Measurements from ENCODE around the gene APELA.
"Not testable (repeated sequence)": the region's sequence is repeated elsewhere in the genome, so short reads cannot be mapped to it uniquely, and the experiment has no call there.

Gene APELA

DNA sequence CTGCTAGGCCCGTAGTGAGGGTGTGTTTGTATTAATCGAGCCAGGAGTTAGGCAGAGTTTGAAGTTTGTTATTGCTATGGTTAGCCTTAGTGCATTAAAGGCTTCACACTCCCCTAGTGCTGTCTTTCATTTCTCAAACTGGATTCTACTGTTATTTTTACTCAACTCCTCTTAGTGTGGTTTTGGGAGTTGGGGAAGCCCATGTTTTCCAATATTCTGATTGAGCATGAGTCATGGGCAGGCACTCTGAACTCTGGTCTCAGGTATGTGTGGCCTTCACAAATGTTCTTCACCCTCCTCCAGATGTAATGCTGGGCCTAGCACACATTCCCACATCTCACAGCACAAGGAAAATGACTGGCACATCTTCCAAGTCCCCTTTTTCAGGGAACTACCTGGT lies 50.1 kb downstream of the APELA start:
- not testable (repeated sequence) for H3K9me3 ChIP-seq (ENCODE audit: control insufficient read depth, insufficient read depth, low read length); H3K9ac ChIP-seq (ENCODE audit: low read depth, low read length); H3K27me3 ChIP-seq (ENCODE audit: control insufficient read depth, insufficient read depth, low read length); H3K4me1 ChIP-seq (ENCODE audit: control insufficient read depth, insufficient read depth, low read length); H3K4me3 ChIP-seq (ENCODE audit: low read depth, low read length); H3K36me3 ChIP-seq (ENCODE audit: control insufficient read depth, insufficient read depth, low read length)

DNA sequence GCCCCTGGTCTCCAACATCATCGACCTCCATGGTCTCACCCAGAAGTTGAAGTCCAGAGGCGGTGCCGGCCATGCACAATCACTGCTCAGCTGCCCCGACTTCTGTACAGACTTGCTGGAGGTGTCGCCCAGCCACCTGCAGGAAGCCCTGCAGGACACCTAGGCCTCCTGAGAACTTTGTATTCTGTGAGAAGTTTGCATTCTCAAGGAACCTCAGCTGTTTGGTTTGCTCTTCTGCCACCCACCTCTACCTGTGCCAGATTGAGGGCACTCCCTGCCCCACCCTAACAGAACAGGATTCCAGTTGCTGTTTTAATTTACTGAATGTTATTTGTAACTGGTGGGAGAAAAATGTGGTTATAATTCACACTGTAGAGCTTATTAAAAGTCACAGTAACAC lies 53.7 kb downstream of the APELA start:
- Histone ChIP-seq H3K9me3 (ENCODE audit: control insufficient read depth, insufficient read depth, low read length) (no peaks in the 10 kb centered on the region), H3K36me3 (ENCODE audit: control insufficient read depth, insufficient read depth, low read length) (no peaks in the 10 kb centered on the region), H3K4me3 (ENCODE audit: low read depth, low read length) (no peak overlapping the region), H3K4me1 (ENCODE audit: control insufficient read depth, insufficient read depth, low read length) (no peaks in the 10 kb centered on the region), H3K27me3 (ENCODE audit: control insufficient read depth, insufficient read depth, low read length) (no peaks in the 10 kb centered on the region), H3K9ac (ENCODE audit: low read depth, low read length) (no peak overlapping the region)

DNA sequence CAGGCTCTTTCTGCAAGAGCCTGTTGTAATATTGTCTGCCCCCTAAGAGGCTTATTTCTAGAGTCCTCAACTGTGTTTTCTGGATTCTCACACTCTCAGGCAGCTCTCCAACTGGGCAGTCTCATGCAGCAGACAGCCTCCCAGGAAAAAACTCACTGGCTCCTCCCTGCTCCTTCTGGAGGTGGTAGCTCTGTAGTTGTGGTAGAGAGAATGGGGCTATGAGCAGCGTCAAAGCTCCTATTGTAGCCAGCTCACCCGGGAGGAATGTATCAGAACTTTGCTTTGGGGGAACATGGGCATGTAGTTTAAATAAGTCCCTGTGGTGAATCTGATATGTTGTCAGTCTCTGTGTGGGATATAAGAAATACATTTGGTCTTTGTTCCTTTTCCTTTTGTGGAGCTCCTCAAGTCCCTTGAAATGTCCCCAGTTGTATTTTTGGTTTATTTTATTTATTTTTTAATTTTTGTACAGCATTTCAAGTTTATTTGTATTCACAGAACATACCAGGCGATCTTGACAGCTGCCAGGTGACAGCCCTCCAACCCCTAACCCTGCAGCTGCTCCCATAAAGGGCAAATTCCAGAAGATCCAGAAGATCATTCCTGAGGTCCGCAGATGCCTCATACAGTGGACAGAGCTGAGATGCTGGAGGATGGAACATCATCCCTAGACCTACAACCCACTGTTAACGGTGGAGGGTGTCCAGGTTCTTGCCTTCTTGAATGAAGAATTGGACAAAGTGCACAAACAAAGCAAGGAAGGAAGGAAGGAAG lies 54.8 kb downstream of the APELA start:
- H3K9me3 ChIP-seq (ENCODE audit: control insufficient read depth, insufficient read depth, low read length), result no peaks in the 10 kb centered on the region
- no peaks in the 10 kb centered on the region for H3K27me3 ChIP-seq (ENCODE audit: control insufficient read depth, insufficient read depth, low read length)
- H3K4me3 ChIP-seq (ENCODE audit: low read depth, low read length), result no peak overlapping the region
- H3K9ac ChIP-seq (ENCODE audit: low read depth, low read length), result no peak overlapping the region
- H3K4me1 ChIP-seq (ENCODE audit: control insufficient read depth, insufficient read depth, low read length), result peaks cover 3% of the 10 kb centered on the region
- H3K36me3 ChIP-seq (ENCODE audit: control insufficient read depth, insufficient read depth, low read length), result no peaks in the 10 kb centered on the region

DNA sequence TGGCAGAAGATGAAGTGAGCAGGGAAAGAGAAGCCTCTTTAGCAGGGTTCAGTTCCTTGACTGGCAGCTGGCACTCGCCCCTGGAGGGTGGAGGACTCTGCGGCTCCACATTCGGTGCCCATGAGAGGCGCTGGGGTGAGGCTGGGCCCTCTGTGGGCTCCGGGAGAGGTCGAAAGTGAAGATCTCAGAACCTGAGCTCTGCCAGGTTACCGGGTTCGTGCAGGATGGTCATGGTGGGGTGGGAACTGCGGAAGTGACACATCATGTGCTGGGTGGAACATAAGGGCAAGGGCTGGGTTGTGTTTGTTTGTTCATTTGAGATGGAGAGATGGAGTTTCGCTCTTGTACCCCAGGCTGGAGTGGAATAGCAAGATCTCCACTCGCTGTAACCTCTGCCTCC lies 56.3 kb downstream of the APELA start:
- Histone ChIP-seq H3K9me3 (ENCODE audit: control insufficient read depth, insufficient read depth, low read length) (no peaks in the 10 kb centered on the region), H3K27me3 (ENCODE audit: control insufficient read depth, insufficient read depth, low read length) (no peaks in the 10 kb centered on the region), H3K4me1 (ENCODE audit: control insufficient read depth, insufficient read depth, low read length) (peaks cover 10% of the 10 kb centered on the region), H3K9ac (ENCODE audit: low read depth, low read length) (no peak overlapping the region), H3K4me3 (ENCODE audit: low read depth, low read length) (no peak overlapping the region), H3K36me3 (ENCODE audit: control insufficient read depth, insufficient read depth, low read length) (no peaks in the 10 kb centered on the region)

DNA sequence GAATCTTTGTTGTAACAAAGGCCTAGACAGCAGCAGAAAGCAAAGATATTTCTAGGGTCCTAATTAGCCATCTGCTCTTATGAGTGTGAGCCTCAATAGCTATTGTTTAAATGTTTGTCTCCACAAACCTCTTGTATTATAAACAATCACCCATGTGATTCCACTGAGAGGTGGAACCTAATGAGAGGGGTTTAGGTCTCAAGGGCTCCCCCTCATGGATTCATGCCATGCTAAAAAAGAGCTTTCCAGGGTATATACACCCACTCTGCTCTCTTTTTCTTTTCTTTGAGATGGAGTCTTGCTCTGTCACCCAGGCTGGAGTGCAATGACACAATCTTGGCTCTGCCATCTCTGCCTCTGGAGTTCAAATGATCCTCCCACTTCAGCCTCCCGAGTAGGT lies 58.4 kb downstream of the APELA start:
- Histone ChIP-seq H3K9ac (ENCODE audit: low read depth, low read length) (no peak overlapping the region), H3K27me3 (ENCODE audit: control insufficient read depth, insufficient read depth, low read length) (no peaks in the 10 kb centered on the region), H3K36me3 (ENCODE audit: control insufficient read depth, insufficient read depth, low read length) (no peaks in the 10 kb centered on the region), H3K4me1 (ENCODE audit: control insufficient read depth, insufficient read depth, low read length) (peaks cover 10% of the 10 kb centered on the region), H3K4me3 (ENCODE audit: low read depth, low read length) (no peak overlapping the region), H3K9me3 (ENCODE audit: control insufficient read depth, insufficient read depth, low read length) (no peaks in the 10 kb centered on the region)

DNA sequence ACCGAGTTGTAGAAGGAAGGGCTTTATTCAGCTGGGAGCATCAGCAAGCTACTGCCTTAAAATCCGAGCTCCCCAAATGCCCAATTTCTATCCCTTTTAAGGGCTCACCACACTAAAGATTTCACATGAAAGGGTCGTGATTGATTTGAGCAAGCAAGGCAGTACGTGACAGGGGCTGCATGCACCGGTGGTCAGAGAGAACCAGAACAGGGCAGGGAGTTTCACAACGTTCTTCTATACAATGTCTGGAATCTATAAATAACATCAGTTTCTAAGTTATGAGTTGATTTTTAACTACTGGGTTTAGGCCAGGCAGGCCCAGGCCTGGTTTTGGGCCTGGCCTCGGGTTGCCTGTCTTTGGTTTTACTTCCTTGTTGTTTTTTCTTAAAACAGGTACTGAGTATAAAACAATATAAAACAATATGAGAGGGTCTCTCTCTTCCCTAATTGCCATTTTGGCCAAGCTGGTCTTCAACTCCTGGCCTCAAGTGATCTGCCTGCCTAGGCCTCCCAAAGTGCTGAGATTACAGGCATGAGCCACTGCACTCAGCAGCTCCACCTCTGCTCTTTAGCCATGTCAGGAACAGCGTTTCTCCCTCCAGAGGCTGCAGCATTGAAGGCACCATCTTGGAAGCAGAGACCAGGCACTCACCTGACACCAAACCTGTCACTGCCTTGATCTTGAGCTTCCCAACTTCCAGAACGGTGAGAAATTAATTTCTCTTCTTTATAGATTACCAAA lies 59.1 kb downstream of the APELA start:
- peaks cover 10% of the 10 kb centered on the region for H3K4me1 ChIP-seq (ENCODE audit: control insufficient read depth, insufficient read depth, low read length)
- H3K4me3 ChIP-seq (ENCODE audit: low read depth, low read length); H3K27me3 ChIP-seq (ENCODE audit: control insufficient read depth, insufficient read depth, low read length); H3K9me3 ChIP-seq (ENCODE audit: control insufficient read depth, insufficient read depth, low read length); H3K9ac ChIP-seq (ENCODE audit: low read depth, low read length); H3K36me3 ChIP-seq (ENCODE audit: control insufficient read depth, insufficient read depth, low read length): not testable (repeated sequence)

DNA sequence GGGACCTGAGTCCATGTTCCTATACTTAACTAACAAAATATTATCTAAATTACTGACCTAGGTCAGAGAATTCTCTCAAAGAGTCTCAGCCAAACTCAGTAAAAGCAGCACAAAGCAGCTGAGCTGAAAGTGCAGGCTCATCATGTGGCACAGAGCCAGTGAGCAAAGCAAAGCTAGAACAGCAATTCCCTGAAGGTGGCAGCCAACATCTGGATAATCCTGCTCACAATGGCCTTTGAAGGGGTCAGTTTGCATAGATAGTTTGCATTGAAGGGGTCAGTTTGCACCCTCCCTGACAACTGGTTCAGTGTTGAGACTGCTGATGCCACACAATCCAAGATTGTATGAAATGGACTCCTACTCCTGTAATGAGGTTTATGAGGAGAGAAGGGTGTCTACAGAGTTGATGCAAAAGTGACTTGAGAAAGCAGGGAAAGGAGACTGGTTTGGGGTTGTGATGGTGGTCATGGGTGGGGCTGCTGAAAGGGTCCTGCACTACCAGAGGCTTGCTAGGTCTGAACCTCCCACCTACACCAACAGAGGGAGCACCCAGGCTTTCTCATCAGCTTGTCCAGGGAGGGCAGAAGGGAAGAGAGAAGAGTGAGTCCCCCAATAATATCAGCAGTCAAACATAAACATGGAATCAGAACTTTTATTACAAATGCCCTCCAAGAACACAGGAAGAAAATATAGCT lies 60.7 kb downstream of the APELA start:
- Histone ChIP-seq H3K9ac (ENCODE audit: low read depth, low read length) (no peak overlapping the region), H3K9me3 (ENCODE audit: control insufficient read depth, insufficient read depth, low read length) (no peaks in the 10 kb centered on the region)

DNA sequence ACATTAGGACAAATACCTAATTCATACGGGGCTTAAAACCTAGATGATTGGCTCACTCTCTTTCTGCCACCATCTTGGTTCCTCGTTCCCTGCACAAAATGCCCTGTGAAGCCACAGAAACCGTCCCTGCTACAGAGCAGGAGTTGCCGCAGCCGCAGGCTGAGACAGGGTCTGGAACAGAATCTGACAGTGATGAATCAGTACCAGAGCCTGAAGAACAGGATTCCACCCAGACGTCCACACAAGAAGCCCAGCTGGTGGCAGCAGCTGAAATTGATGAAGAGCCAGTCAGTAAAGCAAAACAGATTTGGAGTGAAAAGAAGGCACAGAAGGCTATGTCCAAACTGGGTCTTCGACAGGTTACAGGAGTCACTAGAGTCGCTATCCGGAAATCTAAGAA lies 66.2 kb downstream of the APELA start:
- H3K4me1 ChIP-seq (ENCODE audit: control insufficient read depth, insufficient read depth, low read length), result no peaks in the 10 kb centered on the region
- H3K36me3 ChIP-seq (ENCODE audit: control insufficient read depth, insufficient read depth, low read length), result no peaks in the 10 kb centered on the region
- no peak overlapping the region for H3K4me3 ChIP-seq (ENCODE audit: low read depth, low read length)
- no peaks in the 10 kb centered on the region for H3K27me3 ChIP-seq (ENCODE audit: control insufficient read depth, insufficient read depth, low read length)
- no peaks in the 10 kb centered on the region for H3K9me3 ChIP-seq (ENCODE audit: control insufficient read depth, insufficient read depth, low read length)
- no peak overlapping the region for H3K9ac ChIP-seq (ENCODE audit: low read depth, low read length)

More for the DNA sequence above, 60.7 kb downstream of the APELA start:
- Histone ChIP-seq H3K4me3 (ENCODE audit: low read depth, low read length) (no peak overlapping the region), H3K4me1 (ENCODE audit: control insufficient read depth, insufficient read depth, low read length) (peaks cover 10% of the 10 kb centered on the region), H3K27me3 (ENCODE audit: control insufficient read depth, insufficient read depth, low read length) (no peaks in the 10 kb centered on the region), H3K36me3 (ENCODE audit: control insufficient read depth, insufficient read depth, low read length) (no peaks in the 10 kb centered on the region)

DNA sequence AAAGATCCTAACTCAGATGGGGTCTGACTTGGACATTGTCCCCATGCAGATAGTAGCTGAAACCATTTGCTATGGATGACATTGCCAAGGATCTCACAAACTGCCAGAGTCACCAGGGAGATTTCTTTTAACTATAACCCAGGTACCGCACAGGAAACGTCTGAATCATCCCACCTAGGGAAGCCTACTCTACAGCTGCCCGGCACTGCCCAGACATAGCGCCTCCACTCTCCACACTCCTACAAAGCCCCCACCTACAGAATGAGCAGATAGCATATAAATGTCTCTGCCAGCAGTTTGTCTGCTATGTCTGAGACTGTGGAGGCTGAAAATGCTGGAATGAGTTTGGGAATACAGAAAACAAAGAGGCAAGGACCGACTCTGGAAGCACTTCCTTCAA lies 68.2 kb downstream of the APELA start:
- H3K27me3 ChIP-seq (ENCODE audit: control insufficient read depth, insufficient read depth, low read length), result no peaks in the 10 kb centered on the region
- H3K4me3 ChIP-seq (ENCODE audit: low read depth, low read length), result no peak overlapping the region
- no peaks in the 10 kb centered on the region for H3K4me1 ChIP-seq (ENCODE audit: control insufficient read depth, insufficient read depth, low read length)
- H3K9ac ChIP-seq (ENCODE audit: low read depth, low read length), result no peak overlapping the region
- no peaks in the 10 kb centered on the region for H3K36me3 ChIP-seq (ENCODE audit: control insufficient read depth, insufficient read depth, low read length)
- H3K9me3 ChIP-seq (ENCODE audit: control insufficient read depth, insufficient read depth, low read length), result no peaks in the 10 kb centered on the region

DNA sequence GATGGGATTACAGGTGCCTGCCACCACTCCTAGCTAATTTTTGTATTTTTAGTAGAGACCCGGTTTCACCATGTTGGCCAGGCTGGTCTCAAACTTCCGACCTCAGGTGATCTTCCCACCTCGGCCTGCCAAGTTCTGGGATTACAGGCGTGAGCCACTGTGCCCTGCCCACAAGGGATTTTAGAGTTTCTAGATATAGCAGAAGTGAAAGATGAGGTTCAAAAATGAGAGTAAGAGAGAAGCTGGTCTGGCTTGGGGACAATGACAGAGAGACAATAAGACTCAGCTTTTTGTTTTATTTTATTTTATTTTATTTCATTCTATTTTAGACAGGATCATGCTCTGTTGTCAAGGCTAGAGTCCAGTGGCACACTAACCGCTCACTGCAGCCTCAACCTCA lies 69.8 kb downstream of the APELA start:
- no peaks in the 10 kb centered on the region for H3K9me3 ChIP-seq (ENCODE audit: control insufficient read depth, insufficient read depth, low read length)
- H3K27me3 ChIP-seq (ENCODE audit: control insufficient read depth, insufficient read depth, low read length), result no peaks in the 10 kb centered on the region
- no peaks in the 10 kb centered on the region for H3K4me1 ChIP-seq (ENCODE audit: control insufficient read depth, insufficient read depth, low read length)

More for the DNA sequence above, 69.8 kb downstream of the APELA start:
- Histone ChIP-seq H3K9ac (ENCODE audit: low read depth, low read length) (no peak overlapping the region), H3K36me3 (ENCODE audit: control insufficient read depth, insufficient read depth, low read length) (no peaks in the 10 kb centered on the region), H3K4me3 (ENCODE audit: low read depth, low read length) (no peak overlapping the region)
